NCI-H2196 treated with DMSO at 0.1 percent for 48 hours (cell line): Measurements from ENCODE around the gene SLFN11.
A peak's percentile ranks its signal among the peaks of the same experiment; 100 is the strongest.
"Not testable (repeated sequence)": the region's sequence is repeated elsewhere in the genome, so short reads cannot be mapped to it uniquely, and the experiment has no call there.

Source experiments
- DNase-seq: peaks from one replicate; lab custom pipeline; 2025; ENCODE audit not compliant: unreplicated experiment; lab: John Stamatoyannopoulos, UW

The SLFN11 gene

GRCh38 chr17:35361027-35361426 lies 12.4 kb downstream of the SLFN11 start:
- DNase-seq = no peak

- DNase-seq = no peak
Measured at GRCh38 chr17:35359398-35359797, 14.0 kb downstream of the SLFN11 start.

GRCh38 chr17:35352284-35352683 lies 21.1 kb downstream of the SLFN11 start:
- no peak for DNase-seq

GRCh38 chr17:35350493-35350892 lies 22.9 kb downstream of the SLFN11 start:
- DNase-seq = no peak

GRCh38 chr17:35345926-35346771 lies 27.3 kb downstream of the SLFN11 start:
- no peak for DNase-seq

GRCh38 chr17:35345445-35345925 lies 27.9 kb downstream of the SLFN11 start:
- no peak for DNase-seq

GRCh38 chr17:35344262-35344661 lies 29.2 kb downstream of the SLFN11 start:
- no peak for DNase-seq

- no peak for DNase-seq
Measured at GRCh38 chr17:35342276-35342675, 31.1 kb downstream of the SLFN11 start.

- no peak for DNase-seq
Measured at GRCh38 chr17:35341411-35341992, 31.9 kb downstream of the SLFN11 start.

GRCh38 chr17:35338230-35338629 lies 35.2 kb downstream of the SLFN11 start:
- DNase-seq = no peak

- DNase-seq = no peak
Measured at GRCh38 chr17:35337364-35337763, 36.1 kb downstream of the SLFN11 start.

- DNase-seq = not testable (repeated sequence)
Measured at GRCh38 chr17:35333578-35333977, 39.8 kb downstream of the SLFN11 start.

GRCh38 chr17:35322749-35323148 lies 50.7 kb downstream of the SLFN11 start:
- no peak for DNase-seq

- no peak for DNase-seq
Measured at GRCh38 chr17:35315971-35316370, 57.5 kb downstream of the SLFN11 start.

GRCh38 chr17:35315283-35315682 lies 58.1 kb downstream of the SLFN11 start:
- no peak for DNase-seq

- DNase-seq = no peak
Measured at GRCh38 chr17:35314415-35315216, 58.8 kb downstream of the SLFN11 start.

- DNase-seq = no peak
Measured at GRCh38 chr17:35313875-35314409, 59.5 kb downstream of the SLFN11 start.

- DNase-seq = peak; percentile 20
Measured at GRCh38 chr17:35312790-35313711, 60.4 kb downstream of the SLFN11 start.

- DNase-seq = no peak
Measured at GRCh38 chr17:35312346-35312745, 61.1 kb downstream of the SLFN11 start.

GRCh38 chr17:35309345-35309744 lies 64.1 kb downstream of the SLFN11 start:
- DNase-seq = not testable (repeated sequence)
